H1 (cell line): Measurements from ENCODE around the gene UEVLD.

Source experiments
- CTCF ChIP-seq, 3 experiments: IDR thresholded peaks; 1 replicate in 2 of 3; 2 replicates in 1 of 3; pipeline versions ENCODE4 v1.5.1 to v1.6.1; 2011; ENCODE audit warnings: low read length in 3 of 3, mild to moderate bottlenecking in 3 of 3, inconsistent platforms in 2 of 3, low read depth in 1 of 3, moderate library complexity in 1 of 3; ENCODE audit not compliant: insufficient read depth in 1 of 3; ENCODE audit errors: control extremely low read depth in 1 of 3
- EP300 ChIP-seq, 2 experiments: IDR thresholded peaks; 1 replicate in 1 of 2; 2 replicates in 1 of 2; pipeline ENCODE4 v1.6.1; 2011 to 2012; ENCODE audit warnings: low read depth in 2 of 2, low read length in 2 of 2, mild to moderate bottlenecking in 2 of 2, borderline replicate concordance in 1 of 2, inconsistent platforms in 1 of 2, moderate library complexity in 1 of 2
- EZH2 ChIP-seq: fragments of 200-600 bp; sonication (generic); IDR thresholded peaks from 2 replicates; pipeline ENCODE4 v1.7.1; 2012; ENCODE audit warnings: low read depth, mild to moderate bottlenecking, moderate library complexity, low read length, inconsistent platforms; ENCODE audit not compliant: severe bottlenecking
- KDM1A ChIP-seq: fragments of 200-600, 300-600 bp; sonication (generic); IDR thresholded peaks from 2 replicates; pipeline ENCODE4 v1.7.1; 2016; ENCODE audit warnings: mild to moderate bottlenecking, low read length, borderline replicate concordance
- SIN3A ChIP-seq, 2 experiments: IDR thresholded peaks in 1 of 2; conservative IDR thresholded peaks in 1 of 2; 2 replicates each; pipeline ENCODE4 v1.6.1; 2011 to 2012; ENCODE audit warnings: low read length in 2 of 2, improper control_type of control experiment in 1 of 2, low read depth in 1 of 2, mild to moderate bottlenecking in 1 of 2
- SRF ChIP-seq: IDR thresholded peaks from 2 replicates; pipeline ENCODE4 v1.6.1; 2011; ENCODE audit warnings: mild to moderate bottlenecking, low read depth, low read length, moderate library complexity
- ZNF274 ChIP-seq: IDR thresholded peaks from 2 replicates; pipeline ENCODE4 v1.7.0; 2012; ENCODE audit warnings: low read length, borderline replicate concordance; ENCODE audit errors: extremely low read depth

GRCh38 chr11:18618342-18619025 is 29.9 kb upstream of the UEVLD start:
- TF ChIP-seq CTCF (IDR thresholded peaks at IDR 0.05; ENCODE audit: control extremely low read depth in 1 of 3, insufficient read depth in 1 of 3, low read depth in 1 of 3, low read length in 3 of 3) = no peak
- no peak for TF ChIP-seq KDM1A
- no peak for TF ChIP-seq EP300 (IDR thresholded peaks at IDR 0.05; ENCODE audit: borderline replicate concordance in 1 of 2, low read depth in 2 of 2, low read length in 2 of 2)
- TF ChIP-seq SIN3A (conservative IDR thresholded peaks at IDR 0.05 in 1 of 2, IDR thresholded peaks at IDR 0.05 in 1 of 2; ENCODE audit: low read depth in 1 of 2, low read length in 2 of 2) = no peak
- no peak for TF ChIP-seq EZH2
- no peak for TF ChIP-seq SRF
- TF ChIP-seq ZNF274 = no peak
